Stimulated activated CD8-positive, alpha-beta memory T cell treated with anti-CD3 and anti-CD28 coated beads, Interleukin-7, amount 100 ng/mL, for 24 hours (primary cell): Measurements from ENCODE around the gene PPP6R3.

Source experiments
- DNase-seq: peaks from one replicate; pipeline ENCODE4 v3.0.0-alpha.2; 2020; ENCODE audit warnings: low read depth

The PPP6R3 gene

DNA sequence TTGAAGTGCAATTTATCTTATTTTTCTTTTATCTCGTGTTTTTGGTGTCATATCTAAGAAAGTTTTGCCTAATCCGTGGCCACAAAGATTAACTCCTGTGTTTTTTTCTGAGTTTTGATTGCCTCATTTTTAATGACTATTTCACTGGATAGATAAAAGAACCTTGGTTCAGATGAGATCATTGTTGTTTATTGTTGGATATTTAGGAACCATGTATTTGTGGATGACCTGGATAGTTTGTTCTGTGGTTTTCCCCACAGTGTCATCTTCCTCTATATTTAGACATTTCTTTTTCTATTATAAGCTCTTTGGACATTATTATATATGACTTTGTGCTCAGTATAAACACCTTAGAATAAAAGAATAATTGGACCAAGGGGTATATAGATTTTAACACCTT, 37.2 kb downstream of the PPP6R3 start:
- no peak for DNase-seq

DNA sequence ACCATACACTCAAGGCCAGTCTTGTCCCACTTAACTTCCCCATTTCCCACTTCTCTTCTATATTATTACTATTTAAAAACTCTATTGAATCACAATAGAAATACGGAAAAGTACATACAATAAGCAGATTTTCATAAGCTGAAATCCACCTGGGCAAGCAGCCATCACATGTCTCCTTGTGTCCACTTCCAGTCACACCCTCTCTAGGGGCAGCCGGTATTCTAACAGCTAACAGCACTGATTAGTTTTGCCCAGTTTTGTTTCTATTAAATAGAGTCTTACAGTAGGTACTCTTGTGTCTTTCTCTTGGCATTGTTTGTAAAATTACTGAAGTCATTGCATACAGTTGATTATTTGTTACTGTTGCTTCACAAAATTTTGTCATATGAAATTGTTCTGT, 37.8 kb downstream of the PPP6R3 start:
- no peak for DNase-seq

DNA sequence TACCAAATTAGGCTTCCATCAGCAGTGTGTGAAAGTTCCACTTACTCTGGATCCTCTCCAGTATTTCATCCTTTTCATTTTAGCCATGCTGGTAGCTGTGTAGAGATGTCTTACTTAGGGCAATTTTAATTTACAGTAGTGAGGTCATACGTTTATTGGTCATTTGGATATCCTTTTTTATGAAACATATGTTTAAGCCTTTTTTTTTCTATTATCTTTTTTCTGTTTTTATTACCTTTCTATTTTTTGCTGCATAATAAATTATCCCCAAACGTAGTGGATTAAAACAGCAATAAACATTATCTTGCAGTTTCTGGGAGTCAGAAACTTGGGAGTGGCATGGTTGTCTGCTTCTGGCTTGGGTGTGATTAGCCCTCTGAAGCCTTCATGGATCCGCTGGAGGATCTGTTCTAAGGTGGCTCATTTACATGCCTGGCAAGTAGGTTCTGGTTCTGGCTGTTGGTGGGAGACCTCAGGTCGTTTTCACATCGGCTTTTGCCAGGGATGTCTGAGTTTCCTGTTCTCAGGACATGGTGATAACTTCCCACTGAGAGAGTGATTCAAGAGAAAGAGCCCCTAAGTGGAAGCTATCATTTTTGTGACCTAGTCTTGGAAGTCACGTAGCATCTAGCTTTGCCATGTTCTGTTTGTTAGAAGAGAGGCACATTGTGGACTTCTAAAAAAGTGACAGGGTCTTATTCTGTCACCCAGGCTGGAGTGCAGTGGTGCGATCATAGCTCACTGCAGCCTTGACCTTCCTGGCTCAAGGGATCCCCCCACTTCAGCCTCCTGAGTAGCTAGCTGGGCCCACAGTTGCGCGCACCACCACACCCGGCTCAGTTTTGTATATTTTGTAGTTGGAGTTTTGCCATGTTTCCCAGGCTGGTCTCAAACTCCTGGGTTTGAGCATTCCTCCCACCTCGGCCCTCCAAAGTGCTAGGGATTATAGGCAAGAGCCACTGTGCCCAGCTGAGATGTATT, 38.6 kb downstream of the PPP6R3 start:
- DNase-seq, result no peak

DNA sequence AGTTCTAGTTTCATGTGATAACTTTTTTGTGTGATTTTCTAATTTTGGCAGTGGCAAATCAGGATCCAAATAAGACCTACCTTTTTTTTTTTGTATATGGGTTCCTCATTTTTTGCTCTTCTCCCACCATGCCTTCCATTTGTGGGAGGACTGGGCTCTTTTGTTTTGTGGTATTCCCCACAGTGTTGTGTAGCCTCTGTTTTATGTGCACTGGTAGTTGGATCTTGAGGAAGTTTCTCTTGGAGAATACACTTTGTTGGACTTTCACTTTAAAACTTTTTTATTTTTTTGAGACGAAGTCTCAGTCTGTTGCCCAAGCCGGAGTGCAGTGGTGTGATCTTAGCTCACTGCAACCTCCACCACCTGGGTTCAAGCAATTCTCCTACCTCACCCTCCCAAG, 39.7 kb downstream of the PPP6R3 start:
- no peak for DNase-seq

DNA sequence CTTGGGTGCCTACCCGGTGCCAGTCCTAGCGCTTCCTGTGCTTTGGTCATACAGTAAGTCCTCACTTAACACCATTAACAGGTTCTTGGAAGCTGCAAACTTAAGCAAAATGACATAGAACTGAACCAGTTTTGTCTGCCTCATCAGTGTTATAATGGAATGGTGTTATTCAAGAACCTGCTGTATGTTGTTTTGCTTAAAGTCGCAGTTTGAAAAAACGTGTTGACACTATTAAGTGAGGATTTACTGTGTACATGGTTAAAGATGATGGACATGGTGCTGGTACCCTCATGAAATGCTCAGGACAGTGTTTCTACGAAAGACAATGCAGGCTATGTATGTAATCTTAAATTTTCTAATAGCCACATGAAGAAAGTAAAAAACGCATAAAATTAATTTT, 41.3 kb downstream of the PPP6R3 start:
- no peak for DNase-seq

DNA sequence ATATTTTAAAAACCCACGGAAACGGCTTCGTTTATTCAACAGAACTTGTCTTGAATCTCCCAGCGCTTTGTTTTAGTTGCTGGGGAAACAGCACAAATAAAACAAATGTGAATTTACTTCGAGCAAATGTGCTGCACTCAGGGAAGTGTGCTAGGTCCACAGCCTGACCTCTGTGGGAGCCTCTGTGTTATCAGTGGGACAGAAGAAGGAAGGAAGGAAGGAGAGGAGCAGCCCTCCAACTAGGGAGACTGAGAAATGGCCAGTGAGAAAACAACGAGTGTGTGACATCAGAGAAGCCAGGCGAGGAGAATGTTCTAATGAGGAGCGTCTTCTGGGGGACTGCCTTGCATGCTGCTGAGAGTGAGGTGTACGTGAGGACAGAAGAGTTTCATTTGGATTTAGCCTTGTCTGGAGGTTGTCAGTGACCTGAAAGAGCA, 42.7 kb downstream of the PPP6R3 start:
- DNase-seq, result no peak

DNA sequence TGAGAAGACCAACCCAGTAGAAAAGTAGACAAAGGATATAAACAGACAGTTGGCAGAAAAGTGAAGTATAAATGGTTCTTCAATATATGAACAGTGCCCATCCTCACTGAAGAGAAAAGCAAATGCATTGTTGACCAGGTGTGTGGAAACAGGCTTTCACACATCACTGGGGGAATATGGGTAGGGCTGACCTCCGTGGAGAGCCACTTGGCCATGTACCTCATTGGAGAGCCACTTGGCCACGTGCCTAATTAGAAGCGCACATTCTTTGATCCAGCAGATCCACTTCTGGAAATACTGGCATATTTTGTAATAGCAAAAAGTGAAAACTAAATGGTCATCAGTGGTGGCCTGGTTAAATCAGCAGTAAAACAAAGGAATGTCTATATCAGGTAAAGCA, 43.2 kb downstream of the PPP6R3 start:
- DNase-seq, result no peak

DNA sequence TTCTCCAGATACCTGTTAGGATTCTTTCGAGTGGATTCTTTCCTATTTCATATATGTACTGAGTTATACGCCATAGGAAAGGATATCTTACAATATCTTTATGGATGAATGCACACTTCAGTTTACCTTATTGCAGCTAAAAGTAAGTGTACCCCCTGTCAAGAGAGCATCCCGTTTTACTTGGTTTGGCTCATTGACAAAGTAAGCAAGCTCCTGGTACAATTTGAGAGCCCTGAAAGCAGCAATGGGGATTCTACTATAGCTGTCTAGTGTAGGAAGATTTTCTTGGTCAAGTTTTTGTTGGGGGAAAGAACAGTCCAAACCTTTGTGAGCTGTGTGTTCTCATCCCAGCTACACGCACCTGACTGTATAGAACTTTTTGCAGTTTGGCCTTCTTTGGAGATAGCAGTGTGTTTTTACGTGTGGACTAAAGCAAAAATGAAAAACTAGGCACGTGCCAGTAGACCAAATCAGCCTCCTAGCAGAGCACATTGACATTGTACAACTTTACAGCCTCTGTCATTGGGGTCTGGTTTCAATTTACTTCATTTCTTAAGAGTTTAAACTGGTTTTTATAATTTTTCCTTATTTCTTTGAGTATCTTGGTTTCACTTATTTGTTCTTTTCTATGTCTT, 44.0 kb downstream of the PPP6R3 start:
- no peak for DNase-seq

DNA sequence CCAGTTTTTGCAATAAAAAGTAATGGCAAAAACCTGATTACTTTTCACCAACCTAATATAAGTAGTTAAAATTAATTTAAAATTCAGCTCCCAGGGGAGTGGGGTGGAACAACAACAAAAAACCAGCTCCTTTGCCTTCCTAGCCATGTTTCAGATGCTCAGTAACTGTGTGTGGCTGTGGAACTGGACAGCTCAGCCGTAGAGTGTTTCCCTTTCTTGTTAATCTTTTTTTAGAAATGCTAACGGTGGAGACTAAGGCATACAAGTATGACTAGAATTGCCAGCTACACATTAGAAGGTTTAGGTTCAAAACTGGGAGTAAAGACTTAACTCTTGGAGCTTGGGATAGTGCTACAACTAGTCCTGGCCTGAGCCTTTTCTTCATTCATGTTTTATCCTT, 45.0 kb downstream of the PPP6R3 start:
- DNase-seq, result no peak

DNA sequence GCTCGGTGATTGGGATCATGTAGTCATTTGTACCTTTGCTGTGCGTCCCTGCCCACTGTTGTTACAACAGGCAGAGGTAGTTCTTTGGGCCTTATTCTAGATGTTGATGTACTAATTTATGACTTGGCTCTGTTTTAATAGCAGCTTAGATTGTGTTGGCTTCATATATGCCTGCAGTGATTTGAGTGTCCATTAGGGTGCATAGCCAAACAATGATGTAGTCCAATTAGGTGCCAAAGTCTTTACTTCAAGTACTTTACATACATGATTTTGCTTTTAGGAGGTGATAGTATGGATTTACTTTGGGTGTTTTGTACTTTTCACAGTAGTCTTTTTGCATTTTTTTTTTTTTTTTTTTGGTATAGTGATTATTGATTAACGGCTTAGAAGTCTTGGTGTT, 46.4 kb downstream of the PPP6R3 start:
- no peak for DNase-seq

DNA sequence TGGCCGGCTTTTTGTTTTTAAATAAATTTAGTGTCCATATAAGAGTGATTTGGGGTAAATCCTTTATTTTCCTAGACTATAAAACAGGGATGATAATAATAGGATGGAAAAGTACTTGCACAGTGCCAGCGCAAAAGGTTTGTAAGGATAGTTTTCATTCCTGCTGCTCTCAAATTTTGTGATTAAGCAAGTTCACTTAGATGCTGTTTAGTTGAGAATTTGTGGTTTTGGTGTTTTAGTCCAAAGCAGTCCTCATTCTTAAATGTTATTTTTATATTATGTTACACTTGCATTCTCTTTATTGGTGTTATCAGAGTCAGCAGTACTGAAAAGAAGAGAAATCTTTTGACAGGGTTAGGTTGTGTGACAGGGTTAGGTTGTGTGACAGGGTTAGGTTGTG, 47.9 kb downstream of the PPP6R3 start:
- DNase-seq, result no peak

DNA sequence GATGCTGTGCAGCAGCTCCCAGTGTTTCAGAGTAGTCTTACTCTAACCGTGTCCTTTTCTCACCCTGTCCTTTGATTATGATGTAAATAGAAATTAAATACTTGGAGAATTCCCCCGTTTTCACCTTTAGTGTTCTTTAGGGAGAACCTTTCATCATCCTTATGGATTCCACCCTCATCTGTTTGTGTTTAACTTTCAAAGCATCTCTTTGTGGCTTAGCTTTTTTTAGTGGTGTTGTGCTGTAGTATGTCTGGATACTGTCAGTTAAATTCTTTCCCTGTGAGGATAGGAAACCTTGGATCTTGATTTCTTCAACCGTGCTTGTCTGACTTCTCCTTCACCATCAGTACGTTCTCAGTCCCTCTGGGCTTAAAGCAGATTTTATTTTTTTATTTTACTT, 48.5 kb downstream of the PPP6R3 start:
- no peak for DNase-seq

DNA sequence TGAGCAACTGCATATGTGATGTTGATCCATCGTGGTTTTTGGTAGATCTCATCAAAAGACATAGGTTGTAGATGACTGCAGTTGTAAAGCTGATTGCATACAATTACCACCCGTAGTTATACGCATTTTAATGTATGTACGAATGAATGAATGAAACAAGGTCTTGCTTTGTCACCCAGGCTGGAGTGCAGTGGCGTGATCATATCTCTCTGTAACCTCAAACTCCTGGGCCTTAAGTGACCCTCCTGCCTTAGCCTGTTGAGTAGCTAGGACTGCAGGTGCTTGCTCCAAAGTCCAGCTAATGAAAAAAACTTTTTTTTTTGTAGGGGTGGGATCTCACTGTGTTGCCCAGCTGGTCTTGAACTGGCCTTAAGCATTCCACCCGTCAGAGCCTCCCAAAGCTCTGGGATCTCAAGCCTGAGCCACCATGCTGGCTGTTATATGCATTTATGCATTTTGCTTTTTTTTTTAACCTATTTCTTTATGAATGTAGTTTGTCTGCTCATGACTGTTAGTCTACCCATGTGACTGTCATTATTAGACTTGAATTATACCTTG, 53.5 kb downstream of the PPP6R3 start:
- no peak for DNase-seq

DNA sequence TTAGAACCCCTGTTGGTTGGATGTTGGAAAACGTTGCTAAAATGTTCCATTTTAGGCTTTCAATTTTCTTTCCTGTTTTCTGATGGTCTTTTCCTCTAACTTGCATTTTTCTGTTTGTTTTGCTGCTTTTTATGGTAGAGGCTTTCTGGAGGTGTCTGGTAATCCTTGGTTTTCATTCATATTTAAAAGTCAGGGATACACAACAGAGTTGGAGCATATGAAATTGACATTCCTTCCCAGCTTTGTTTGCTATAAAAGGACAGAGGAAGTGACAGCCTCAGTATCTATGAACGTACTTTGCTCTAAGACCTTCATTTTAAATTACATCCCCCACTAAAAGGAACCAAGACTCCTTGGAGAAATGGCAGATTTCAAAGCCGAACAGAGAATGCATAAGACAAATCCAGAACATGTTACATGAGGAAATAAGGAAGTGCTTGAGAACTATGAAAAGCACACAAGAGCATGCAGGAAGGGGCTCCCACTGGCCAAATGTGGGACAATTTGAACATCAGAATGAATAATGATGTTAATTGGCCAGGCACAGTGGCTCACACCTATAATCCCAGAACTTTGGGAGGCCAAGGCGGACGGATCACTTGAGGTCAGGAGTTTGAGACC, 56.7 kb downstream of the PPP6R3 start:
- no peak for DNase-seq

DNA sequence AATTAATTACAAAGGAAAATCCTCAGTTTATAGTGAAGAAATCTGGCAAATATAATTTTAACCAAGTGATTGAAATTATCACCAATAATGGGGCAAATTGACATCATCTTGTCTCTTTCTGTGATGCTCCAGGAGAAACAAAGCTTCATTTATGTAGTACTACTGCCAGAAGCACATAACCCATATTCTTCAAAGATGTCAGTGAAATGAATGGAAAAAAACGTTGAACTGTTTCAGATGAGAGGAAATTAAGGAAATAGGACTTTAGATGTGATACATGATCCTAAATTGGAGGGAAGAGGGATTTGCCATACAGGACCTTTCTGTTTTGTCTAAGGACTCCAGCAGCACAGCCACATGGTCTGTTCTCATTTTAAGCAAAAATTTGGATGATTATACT, 57.6 kb downstream of the PPP6R3 start:
- no peak for DNase-seq

DNA sequence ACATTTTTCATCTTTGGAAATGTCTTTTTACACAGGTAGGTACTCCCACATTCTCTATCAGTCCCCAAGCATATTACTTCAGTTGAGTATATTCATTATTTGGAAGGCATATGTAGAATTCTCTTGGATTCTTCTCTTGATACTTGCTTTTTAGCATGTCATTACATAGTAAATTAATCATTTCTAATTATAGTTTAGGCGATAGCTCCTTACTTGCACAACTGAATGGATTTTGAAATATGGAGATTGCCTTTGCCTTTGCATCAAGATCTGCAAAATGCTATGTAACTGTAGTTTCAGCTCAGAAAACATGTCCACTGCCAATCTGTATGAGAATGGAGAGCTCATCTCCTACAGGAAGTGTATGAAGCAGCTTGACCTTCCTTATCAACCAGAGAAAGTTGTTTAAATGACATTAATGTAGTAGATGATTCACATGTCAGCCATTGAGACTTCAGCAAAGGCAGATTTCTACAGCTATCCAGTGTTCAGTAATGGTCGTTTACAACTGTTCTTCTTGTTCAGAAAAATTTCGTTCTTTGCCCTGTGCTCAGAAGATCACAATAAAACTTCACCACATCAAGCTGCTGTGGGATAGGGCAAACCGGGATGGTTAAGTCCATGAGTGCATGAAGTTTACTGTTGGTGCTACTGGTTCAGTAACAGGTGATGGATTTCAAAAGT, 61.6 kb downstream of the PPP6R3 start:
- DNase-seq, result no peak

DNA sequence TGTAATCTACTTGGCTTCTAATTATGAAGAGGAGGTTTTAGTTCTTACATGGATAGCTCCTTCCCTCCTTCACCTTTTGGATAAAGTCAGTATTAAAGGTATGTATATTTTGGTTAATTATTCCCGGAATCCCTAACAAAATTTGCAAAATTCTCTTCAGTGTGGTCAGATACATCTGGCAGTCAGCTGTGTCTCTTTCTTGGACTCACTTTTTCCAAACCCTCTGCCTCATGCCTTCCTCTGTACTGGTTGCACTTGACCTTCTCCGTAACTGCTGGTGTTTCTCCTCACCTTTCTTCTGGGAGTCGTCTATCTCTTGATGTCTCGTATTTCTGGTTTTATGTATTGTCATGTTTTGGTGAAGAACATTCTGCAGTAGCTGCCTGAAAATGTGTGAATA, 62.5 kb downstream of the PPP6R3 start:
- DNase-seq, result no peak

DNA sequence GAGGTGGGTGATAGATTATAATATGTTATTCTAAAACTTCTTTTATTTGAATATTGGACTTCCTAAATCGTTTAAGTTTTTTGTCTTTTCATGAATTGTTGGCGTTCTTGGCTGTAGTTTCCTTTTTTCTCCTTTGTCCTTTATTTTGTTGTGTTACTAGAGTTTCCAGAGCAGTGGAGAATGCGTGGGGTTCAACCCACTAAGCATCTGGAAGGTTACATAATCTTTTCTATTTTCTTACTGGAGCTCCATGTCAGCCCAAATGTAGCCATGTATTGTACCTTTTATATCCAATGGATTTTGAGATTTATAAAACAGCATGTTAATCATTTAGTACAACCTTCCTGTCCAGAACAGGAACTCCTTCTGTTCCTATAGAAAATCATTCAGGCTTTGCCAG, 63.2 kb downstream of the PPP6R3 start:
- no peak for DNase-seq

DNA sequence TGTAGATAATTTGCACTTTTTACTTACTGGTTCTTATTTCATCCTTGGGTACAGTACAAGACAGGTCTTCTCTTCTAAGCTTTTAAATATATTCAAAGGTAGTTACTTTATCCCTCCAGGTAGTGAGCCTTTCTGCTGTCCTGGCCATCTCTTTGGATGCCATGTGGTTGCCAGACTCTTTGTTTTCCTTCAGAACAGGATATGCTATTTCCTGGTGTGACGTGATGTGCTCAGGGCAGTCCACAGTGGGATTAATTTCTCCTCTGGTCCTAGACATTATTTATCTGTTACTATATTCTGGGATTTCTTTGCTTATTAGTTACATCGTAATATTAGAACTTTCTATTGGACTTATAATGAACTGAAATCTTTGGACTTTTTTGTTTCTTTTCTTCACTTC, 63.7 kb downstream of the PPP6R3 start:
- no peak for DNase-seq

DNA sequence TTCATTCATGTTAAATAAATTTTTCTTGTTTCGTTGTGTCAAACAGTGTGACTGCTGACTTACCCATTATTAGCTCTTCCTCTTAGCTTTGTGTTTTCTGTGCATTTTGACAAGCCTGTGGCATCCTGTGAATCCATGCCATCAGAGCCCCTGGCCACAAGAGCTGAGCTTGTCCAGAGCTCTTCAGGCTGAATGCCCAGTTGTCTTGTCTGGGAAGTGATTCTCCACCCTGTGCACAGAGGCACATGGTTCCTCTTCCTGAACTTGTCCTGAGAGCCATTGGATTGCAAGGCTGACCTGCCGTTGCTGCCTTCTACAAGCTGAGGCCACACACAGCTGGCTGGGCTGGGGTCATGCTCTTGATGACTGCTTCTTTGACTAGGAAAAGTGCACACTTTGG, 64.1 kb downstream of the PPP6R3 start:
- no peak for DNase-seq

DNA sequence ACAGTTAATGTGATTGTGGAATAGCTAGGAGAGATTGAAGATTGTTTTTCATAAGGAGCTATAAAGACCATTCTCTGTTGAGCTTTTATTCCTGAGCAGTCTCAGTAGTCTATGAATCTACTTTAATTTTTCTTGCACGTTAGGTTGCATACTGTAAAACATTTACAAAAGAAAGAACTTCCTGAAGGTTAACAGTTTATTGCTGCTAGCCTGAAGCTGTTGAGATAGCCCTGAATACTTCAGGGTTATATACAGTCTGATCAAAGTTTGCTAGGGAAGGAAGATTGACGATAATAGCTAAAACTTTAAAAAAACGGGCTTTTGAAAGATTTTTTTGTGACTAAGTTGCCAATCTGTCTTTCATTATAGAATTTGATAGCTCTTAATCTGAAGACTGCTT, 64.8 kb downstream of the PPP6R3 start:
- no peak for DNase-seq

DNA sequence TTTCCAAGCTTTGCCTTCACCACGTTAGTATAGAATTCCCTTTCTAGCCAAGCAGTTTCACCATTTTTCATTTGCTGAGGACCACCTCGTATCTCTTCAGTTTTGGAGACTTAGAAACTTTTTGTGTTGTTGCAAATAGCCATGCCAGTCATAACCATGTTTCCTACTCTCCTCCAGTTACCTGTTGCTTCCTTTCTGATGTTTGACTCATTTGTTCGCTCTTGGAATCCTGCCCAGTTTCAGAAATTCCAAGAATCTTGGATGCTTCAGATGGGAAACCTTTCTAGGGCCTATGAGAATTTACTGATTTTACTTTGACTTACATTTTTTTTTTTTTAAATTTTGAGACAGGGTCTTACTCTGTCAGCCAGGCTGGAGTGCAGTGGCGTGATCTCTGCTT, 65.4 kb downstream of the PPP6R3 start:
- DNase-seq, result no peak
